Measurements from ENCODE around the gene CCDC89. TPM values are rescaled to one million over a fixed set of nuclear protein-coding genes. Genes with fewer than 3 reads are reported as not detected.
A peak's percentile ranks its signal among the peaks of the same experiment; 100 is the strongest.

CCDC89 gene
- total and polyA plus RNA-seq, 2 of the 13 experiments (the other 11 are each of a cell fraction or from before 2014, with no cell fraction given) = 0.13 to 0.38 TPM

- TF ChIP-seq, protein P1, sequence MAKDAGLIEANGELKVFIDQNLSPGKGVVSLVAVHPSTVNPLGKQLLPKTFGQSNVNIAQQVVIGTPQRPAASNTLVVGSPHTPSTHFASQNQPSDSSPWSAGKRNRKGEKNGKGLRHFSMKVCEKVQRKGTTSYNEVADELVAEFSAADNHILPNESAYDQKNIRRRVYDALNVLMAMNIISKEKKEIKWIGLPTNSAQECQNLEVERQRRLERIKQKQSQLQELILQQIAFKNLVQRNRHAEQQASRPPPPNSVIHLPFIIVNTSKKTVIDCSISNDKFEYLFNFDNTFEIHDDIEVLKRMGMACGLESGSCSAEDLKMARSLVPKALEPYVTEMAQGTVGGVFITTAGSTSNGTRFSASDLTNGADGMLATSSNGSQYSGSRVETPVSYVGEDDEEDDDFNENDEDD (CRISPR knock-in tag; IDR thresholded peaks at IDR 0.05; ENCODE audit: borderline replicate concordance) = peak; percentile 96
- TF ChIP-seq ZNF274 (CRISPR knock-in tag; IDR thresholded peaks at IDR 0.05) (peak; percentile 82; the same call in 1 of the 2 replicates), ZNF770 (CRISPR knock-in tag; IDR thresholded peaks at IDR 0.05) (peak; percentile 31; the same call in 1 of the 2 replicates), STAT5B (CRISPR knock-in tag; IDR thresholded peaks at IDR 0.05) (0 out of 2 replicates have a peak, but pooled peaks have one; percentile 22), NR2F1 (CRISPR knock-in tag; IDR thresholded peaks at IDR 0.05) (peak in 1 of 2 experiments; percentile 43; a peak in 1 of 4 replicates), TP53 (CRISPR knock-in tag; conservative IDR thresholded peaks at IDR 0.05) (no peak), CAMTA2 (CRISPR knock-in tag; IDR thresholded peaks at IDR 0.05; ENCODE audit: borderline replicate concordance) (0 out of 2 replicates have a peak, but pooled peaks have one; percentile 56), ARNT (IDR thresholded peaks at IDR 0.05) (no peak), PRDM10 (CRISPR knock-in tag; IDR thresholded peaks at IDR 0.05; ENCODE audit: low read depth) (no peak; the same call in 1 of the 2 replicates), ZIK1 (CRISPR knock-in tag; IDR thresholded peaks at IDR 0.05; ENCODE audit: borderline replicate concordance, low read depth) (no peak), ZNF766 (CRISPR knock-in tag; IDR thresholded peaks at IDR 0.05; ENCODE audit: borderline replicate concordance) (peak; percentile 54; the same call in 1 of the 2 replicates), HOXD1 (CRISPR knock-in tag; IDR thresholded peaks at IDR 0.05) (peak; percentile 42; the same call in 1 of the 2 replicates), MZF1 (CRISPR knock-in tag; IDR thresholded peaks at IDR 0.05; ENCODE audit: borderline replicate concordance) (no peak), BRD4 (CRISPR knock-in tag; IDR thresholded peaks at IDR 0.05) (peak; percentile 36; the same call in 1 of the 2 replicates), ZFX (CRISPR knock-in tag; IDR thresholded peaks at IDR 0.05; ENCODE audit: low read depth) (peak; percentile 100), ZNF569 (CRISPR knock-in tag; IDR thresholded peaks at IDR 0.05; ENCODE audit: borderline replicate concordance) (no peak), ZNF598 (CRISPR knock-in tag; IDR thresholded peaks at IDR 0.05; ENCODE audit: borderline replicate concordance) (peak; percentile 70; the same call in 1 of the 2 replicates), ZNF768 (CRISPR knock-in tag; IDR thresholded peaks at IDR 0.05) (peak; percentile 35; the same call in 1 of the 2 replicates), POLR2A (IDR thresholded peaks at IDR 0.05; ENCODE audit: insufficient read depth in 1 of 2, low read depth in 2 of 2, low read length in 2 of 2) (peak; percentile 95 to 96)
- TF ChIP-seq, protein P2, sequence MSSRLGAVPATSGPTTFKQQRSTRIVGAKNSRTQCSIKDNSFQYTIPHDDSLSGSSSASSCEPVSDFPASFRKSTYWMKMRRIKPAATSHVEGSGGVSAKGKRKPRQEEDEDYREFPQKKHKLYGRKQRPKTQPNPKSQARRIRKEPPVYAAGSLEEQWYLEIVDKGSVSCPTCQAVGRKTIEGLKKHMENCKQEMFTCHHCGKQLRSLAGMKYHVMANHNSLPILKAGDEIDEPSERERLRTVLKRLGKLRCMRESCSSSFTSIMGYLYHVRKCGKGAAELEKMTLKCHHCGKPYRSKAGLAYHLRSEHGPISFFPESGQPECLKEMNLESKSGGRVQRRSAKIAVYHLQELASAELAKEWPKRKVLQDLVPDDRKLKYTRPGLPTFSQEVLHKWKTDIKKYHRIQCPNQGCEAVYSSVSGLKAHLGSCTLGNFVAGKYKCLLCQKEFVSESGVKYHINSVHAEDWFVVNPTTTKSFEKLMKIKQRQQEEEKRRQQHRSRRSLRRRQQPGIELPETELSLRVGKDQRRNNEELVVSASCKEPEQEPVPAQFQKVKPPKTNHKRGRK (CRISPR knock-in tag; IDR thresholded peaks at IDR 0.05) = no peak
Measured at GRCh38 chr11:85664615-85665481, 21.1 kb downstream of the CCDC89 start, which contains the start of gene CREBZF (continued).

Measured in HepG2 (cell line).